Endometrial microvascular endothelial cells (primary cell): Measurements from ENCODE around the gene UBE3B. TPM values are rescaled to one million over a fixed set of nuclear protein-coding genes. Genes with fewer than 3 reads are reported as not detected.

Source experiments
- in situ Hi-C: cut with HindIII; loops from 2 replicates; pipeline ENCODE4 v1.10.0; 2017; ENCODE audit warnings: low sequenced_read_pairs, low pct_unique_long_range_greater_than_20kb; ENCODE audit errors: inconsistent ontology term
- total RNA-seq: library from RNA; depleted of rRNA; stranded (reverse); fragments of >200 nt; gene quantifications from one replicate; pipeline ENCODE4 v1.2.3, GENCODE V29; 2015; ENCODE audit errors: inconsistent ontology term

The UBE3B gene
- total RNA-seq, 1 donor from 2014 or later = 60.6 TPM

DNA sequence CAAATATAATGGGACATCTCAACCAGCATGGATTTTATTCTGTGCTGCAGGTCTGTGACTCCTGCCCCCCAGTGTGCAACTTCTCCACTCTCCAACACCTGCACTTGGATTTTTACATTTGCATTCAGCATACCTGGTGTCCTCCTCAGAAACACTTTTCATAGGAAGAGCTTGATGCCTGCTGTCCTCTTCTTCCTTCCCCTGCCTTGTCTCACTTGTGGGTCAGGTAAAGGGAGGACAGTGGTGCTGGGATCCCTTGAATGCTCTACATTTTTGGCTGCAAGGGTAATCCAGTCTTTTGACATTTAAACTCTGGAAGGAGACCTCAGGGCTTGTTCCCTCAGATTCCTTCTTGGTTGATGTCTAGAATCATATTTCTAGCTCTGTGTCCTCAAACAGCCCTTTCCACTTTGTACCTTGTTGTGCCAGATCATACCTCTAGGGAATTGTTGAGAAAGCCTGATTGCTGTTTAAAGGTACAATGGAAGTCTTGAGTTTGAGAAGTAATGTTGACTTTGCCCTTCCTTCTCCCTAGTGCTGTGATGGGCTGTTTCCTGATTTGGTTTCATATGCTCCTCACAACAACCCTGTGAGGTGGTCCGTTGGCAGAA is 12.6 kb downstream of the UBE3B start:
- in situ Hi-C loops = no loop called here

DNA sequence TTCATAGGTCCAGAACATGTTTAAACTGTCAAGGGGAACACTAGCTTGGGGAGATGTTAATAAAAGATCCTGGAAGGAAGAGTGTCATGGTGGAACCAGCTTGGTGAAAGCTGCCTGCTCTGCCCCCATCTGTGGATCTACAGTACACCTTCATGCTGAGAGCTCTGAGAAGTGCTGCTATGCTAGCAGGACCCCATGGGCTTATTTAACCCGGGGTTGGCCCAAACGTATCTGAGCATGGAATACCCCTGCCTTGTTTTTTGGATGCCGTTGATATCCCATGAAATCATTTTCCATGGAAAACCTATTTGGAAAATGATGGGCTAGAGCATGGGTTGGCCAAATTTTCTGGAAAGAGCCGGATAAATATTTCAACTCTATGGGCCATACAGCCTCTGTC is 14.2 kb downstream of the UBE3B start:
- in situ Hi-C loops = no loop called here

DNA sequence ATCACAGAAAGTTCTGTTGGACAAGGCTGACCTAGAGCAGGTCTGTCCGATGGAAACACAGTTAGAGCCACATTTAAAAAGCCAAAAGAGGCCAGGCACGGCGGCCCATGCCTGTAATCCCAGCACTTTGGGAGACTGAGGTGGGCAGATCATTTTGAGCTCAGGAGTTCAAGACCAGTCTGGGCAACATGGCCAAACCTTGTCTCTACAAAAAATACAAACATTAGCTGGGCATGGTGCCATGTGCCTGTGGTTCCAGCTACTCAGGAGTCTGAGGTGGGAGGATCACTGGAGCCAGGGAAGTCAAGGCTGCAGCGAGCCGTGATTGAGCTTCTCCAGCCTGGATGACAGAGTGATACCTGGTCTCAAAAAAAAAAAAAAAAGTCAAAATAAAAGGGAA is 14.9 kb downstream of the UBE3B start:
- in situ Hi-C loops = no loop called here

DNA sequence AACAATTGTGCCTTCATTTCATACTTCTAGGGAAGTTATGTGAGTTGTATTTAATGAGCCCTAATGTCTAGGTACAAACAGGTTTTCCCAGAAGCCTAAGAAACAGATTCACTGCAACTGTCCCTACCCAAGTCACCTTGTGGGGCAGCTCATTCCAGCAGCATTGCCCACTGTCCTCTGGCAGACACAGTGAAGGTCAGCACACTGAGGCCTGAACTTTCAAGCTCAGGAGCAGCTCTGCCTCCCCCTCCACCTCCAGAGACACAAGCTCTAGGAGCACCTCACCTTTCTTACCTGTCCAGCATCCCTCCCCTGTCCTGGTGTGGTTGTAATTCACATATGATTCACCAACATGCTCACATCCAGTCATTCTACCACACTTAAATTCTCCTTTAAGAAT is 15.7 kb downstream of the UBE3B start:
- in situ Hi-C loops = no loop called here

DNA sequence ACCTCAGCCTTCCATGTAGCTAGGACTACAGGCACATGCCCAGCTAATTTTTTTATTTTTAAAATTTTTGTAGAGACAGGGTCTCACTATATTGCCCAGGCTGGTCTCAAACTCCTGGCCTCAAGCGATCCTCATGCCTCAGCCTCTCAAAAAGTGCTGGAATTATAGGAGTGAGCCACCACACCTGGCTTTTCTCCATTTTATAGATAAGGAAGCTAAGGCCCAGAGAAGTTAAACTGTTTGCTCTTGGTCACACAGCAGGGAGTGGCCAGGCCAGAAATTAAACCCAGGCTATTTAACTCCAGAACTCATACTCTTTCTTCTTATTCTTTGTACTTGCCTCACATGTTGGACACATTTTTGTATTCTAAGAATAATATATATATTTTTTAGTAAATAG is 16.5 kb downstream of the UBE3B start:
- in situ Hi-C loops = no loop called here

- in situ Hi-C loops = no loop called here
Observed at GRCh38 chr12:109494348-109494881, 17.0 kb downstream of the UBE3B start.

DNA sequence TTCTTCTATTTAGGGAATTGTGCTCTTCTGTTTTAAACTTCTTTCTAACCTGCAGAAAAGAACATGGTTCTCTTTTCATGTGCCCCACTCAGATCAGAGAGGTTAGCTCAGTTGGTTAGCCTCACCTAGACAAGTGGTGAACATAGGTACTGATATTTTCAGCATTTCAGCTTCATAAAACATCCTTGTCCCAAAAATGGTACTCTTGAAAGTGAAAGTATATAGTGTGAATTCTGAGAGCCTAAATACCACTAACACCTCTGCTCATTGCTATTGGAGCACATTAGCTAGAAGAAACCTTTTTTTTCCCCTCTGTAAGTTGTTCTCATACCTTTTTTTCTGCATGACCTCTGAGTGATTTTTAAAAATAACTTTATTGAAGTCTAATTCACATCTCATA is 17.6 kb downstream of the UBE3B start:
- in situ Hi-C loops = no loop called here

DNA sequence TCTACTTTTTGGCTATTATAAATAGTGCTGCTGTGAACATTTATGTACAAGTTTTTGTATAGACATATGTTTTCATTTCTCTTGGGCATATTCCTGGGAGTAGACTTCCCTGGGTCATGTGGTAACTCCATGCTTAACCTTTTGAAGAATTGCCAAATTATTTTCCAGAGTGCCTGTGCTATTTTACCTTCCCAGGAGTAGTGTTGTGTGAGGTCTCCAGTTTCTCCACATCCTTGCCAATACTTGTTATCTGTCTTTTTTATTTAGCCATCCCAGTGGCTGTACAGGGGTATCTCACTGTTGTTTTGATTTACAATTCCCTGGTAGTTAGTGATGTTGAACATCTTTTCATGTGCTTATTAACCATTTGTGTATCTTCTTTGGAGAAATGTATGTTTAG is 18.9 kb downstream of the UBE3B start:
- in situ Hi-C loops = no loop called here

DNA sequence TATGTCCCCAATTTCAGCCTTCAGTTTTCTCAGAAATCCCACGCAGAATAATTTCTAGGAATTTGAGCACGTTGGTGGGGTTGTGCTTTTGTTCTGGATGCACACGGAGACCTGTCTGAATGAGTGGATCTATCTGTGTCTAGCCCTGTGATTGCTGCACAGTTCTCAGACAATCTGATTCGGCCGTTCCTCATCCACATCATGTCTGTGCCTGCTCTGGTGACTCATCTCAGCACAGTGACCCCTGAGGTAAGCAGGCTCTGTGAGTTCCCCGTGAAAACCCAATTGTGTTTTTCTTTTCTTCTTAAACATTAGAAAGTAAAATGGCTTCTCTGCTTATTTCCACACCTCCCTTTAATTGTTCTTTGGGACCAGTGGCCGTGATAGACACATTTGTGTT is 20.2 kb downstream of the UBE3B start:
- in situ Hi-C loops = no loop called here

DNA sequence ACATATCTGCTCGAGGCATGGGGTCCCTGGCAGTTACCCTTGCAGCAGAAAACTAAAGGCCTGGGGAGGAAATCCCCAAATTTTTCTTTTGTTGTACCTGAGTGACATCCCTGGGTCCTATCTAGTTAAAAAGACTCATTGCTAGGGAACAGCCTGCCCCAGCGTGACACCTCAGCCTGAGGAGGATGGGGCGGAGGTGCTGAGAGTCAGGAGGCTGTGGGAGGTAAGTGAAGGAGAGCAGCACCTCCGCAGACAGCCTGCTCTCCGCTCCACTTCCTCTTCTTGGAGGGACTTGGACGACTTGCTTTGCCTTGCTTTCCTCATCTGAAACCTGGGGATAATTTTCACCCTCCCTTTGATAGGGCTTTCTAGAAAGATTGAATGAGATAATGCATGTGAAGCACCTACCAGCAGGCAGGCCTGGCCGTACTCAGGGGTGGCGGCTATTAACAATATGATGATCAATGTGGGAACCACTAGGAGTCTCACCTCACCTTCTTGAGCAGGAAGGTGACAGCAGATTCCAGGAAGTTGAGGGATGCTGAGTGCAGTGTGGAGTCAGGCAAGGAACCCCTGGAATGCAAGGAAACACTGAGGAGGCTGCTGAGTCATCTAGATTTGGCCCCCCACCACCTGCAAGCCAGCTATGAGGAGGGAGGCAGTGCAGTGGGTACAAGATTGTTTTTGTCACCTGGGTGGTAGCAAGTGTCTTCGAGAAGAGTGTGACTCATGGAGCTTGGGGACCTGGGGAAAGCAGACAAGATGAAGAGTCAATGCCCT is 23.2 kb downstream of the UBE3B start:
- in situ Hi-C loops = no loop called here

GRCh38 chr12:109501299-109501698 is 23.9 kb downstream of the UBE3B start:
- in situ Hi-C loops = no loop called here

DNA sequence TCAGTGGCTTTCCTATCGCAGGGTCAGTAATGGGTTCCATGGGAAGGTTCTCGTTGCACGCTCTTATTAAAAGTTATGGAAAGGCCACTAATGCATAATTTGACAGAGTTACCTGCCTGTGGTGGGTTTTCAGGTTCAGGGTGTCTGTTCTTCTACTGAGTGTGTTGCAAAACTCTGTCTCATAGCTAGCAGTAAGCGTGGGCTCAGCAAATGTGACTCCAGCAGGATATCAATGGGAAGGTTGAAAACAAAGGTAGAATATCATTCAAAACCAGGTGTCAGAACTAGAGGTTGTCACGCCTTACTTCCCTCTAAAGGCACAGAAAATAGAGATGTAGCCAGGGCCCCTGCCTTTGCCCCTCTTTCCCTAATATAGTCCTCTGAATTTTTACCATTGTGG is 24.9 kb downstream of the UBE3B start:
- in situ Hi-C loops = no loop called here

GRCh38 chr12:109503611-109504010 is 26.2 kb downstream of the UBE3B start:
- in situ Hi-C loops = no loop called here

GRCh38 chr12:109504068-109504467 is 26.6 kb downstream of the UBE3B start:
- in situ Hi-C loops = no loop called here

DNA sequence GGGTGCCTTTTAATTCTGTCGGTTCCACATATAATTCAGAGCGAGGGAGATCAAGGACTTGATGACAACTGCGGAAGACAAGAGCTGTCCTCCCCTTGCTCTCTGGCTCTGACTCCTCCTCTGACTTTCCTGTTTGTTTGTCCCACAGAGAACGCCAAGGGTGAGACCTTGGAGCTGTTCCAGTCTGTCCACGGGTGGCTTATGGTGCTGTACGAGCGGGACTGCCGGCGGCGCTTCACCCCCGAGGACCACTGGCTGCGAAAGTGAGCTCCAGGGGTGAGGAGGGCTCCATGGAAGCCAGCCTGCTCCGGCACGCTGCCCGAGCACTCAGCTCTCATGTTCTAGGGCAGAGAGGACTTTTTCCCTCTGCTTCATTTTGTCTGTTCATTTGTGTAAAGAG is 32.8 kb downstream of the UBE3B start:
- in situ Hi-C loops = no loop called here

DNA sequence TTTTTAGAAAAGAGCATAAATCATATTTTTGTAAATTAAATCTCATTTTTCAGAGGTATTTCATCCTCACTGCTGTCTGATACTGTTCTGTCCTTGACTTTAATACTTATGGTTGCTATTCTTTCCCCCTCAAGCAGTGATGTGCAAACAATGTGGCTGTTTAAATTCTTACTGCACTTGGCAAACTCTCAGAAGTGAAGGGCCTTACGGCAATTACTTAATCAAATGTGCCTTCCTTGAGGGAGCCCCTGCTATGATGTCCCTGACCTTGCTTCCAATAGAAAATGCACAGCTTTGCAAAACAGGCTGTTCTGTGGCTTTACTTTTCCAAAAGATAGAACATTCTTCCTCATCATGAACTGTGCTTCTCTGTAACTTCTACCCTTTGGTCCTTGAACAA is 35.2 kb downstream of the UBE3B start:
- in situ Hi-C loops = no loop called here

- in situ Hi-C loops = no loop called here
Observed at GRCh38 chr12:109513051-109513450, 35.6 kb downstream of the UBE3B start.

GRCh38 chr12:109513977-109514376 is 36.5 kb downstream of the UBE3B start:
- in situ Hi-C loops = no loop called here

- in situ Hi-C loops = no loop called here
Observed at GRCh38 chr12:109517619-109518018, 40.2 kb downstream of the UBE3B start.

DNA sequence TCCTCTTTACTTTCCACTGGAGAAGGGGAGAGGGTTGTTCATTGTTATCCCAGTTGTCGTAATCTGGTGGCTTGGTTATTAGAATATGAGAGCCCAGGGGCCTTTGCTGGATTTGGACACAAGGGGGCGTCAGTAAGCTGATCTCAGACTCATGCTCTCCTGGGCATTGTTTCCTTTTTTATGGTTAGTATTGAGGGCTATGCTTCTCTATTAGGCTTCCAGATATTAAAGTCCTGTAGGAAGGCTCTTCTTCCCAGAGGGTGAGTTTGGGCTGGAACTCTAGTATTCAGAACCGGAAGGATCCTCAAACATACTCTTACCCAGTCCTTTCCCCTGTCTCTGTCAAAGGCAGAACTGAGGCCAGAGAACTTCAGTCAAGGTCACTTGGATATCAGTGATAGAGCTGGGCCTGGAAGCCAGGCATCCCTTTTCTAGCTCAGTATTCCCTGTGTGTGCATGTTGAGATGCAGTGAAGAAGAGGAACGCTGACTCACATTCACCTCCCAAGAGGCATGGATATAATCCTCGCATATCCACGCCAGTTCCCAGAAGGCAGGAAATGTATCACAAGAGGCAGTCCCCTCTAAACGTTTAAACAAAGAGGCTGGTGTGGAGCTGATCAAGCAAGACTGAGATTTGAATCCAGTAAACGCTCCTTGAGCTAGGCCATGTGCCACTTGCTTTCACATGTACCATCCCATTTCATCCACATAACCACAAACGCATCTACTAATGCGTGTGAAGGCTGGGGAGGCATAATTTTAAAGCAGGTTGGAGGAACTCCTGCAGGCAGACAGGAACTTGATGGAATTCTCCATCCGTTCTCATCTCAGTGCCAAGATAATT is 41.6 kb downstream of the UBE3B start:
- in situ Hi-C loops = no loop called here
